Upper lobe of right lung (tissue), 1 donor: ENCODE results near the gene RILPL1. TPM values are rescaled to one million over a fixed set of nuclear protein-coding genes. Genes with fewer than 3 reads are reported as not detected.

Experiments used
- ATAC-seq: fragments of 200-7000 bp; cut with Tn5 transposase; one replicate; pipeline ENCODE4 v1.9.1; 2020; ENCODE audit warnings: mild to moderate bottlenecking, moderate library complexity
- DNase-seq: peaks from one replicate; pipeline ENCODE4 v3.0.0-alpha.2; 2020
- H3K27ac ChIP-seq: fragments of 200-600 bp; one replicate; pipeline ENCODE4 v1.8.0; 2022
- H3K27me3 ChIP-seq: fragments of 200-600 bp; one replicate; pipeline ENCODE4 v1.8.0; 2022; ENCODE audit warnings: mild to moderate bottlenecking
- H3K36me3 ChIP-seq: fragments of 200-600 bp; one replicate; pipeline ENCODE4 v1.8.0; 2022
- H3K4me1 ChIP-seq: fragments of 200-600 bp; one replicate; pipeline ENCODE4 v1.8.0; 2022
- H3K4me3 ChIP-seq: fragments of 200-600 bp; one replicate; pipeline ENCODE4 v1.8.0; 2022; ENCODE audit warnings: mild to moderate bottlenecking
- H3K9me3 ChIP-seq: fragments of 200-600 bp; one replicate; pipeline ENCODE4 v1.8.0; 2022
- intact Hi-C: fragments of 100-400 bp; cut with DNase I; formaldehyde crosslinking; loops from one replicate; pipeline ENCODE4 v1.11.0; 2022
- microRNA-seq: library from miRNA; unstranded; fragments of <30 nt; microRNA quantifications from one replicate; pipeline ENCODE4 v1.2.0, GENCODE V29; 2020; ENCODE audit warnings: borderline microRNAs expressed
- total RNA-seq: library from RNA; stranded (reverse); fragmentation: NEBNext Ultra II Directional; extraction: Animal tissue kit (Norgen Biotek cat#: 25700); gene quantifications from one replicate; pipeline ENCODE4 v1.2.1, GENCODE V29; 2021
- TF ChIP-seq, protein P1 (sequence below): fragments of 200-600 bp; IDR thresholded peaks from one replicate; pipeline ENCODE4 v1.8.0; 2022; ENCODE audit warnings: antibody characterized with exemption
- donor health status: DM: no; HTN: yes; CAD: no; lungs with severe emphysema.

Gene RILPL1
- total RNA-seq, 1 donor from 2014 or later: 17.9 TPM

DNA sequence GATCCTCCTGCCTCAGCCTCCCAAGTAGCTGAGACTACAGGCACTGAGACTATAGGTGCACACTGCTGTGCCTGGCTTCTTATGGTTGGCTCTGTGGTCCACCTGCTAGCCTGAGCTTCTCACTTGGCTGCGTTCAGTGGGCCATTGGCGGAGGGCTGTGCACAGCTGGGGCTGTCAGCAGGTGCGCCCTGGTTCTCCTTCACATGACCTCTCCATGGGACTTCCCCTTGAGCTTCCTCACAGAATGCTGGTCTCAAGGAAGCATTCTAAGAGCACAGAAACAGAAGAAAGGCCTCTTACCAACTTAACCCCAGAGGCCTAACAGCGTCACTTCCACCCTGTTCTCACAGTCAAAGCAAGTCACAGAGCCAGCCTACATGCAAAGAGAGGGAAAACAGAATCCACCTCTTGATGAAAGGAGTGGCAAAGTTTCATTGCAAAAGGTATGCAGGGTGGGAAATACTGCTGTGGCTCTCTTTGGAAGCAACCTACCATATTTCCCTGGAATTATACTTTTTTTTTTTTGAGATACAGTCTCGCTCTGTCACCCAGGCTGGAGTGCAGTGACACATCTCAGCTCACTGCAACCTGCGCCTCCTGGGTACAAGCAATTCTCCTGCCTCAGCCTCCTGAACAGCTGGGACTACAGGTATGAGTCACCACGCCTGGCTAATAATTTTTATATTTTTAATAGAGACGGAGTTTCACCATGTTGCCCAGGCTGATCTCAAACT, 106.3 kb downstream of the RILPL1 start:
- H3K27ac ChIP-seq: no peak overlapping the region
- H3K36me3 ChIP-seq: peaks cover 63% of the 10 kb centered on the region

DNA sequence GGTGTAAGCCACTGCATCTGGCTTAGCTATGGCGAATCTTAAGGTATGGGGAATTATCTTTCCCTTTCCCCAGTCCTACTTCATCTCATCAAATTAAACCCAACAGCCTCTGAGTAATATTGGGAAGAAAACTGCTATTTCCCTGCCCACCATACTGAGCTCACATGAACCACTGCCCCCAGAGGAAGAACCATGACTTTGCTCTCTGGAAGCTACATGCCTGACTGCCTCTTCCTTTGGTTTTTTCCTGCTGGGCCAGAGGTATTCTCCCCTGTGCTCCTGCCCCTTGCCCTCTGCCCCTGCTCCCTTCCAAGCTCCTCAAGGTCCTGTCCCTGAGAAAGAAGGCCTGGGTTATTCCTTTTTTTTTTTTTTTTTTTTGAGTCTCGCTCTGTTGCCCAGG, 112.2 kb downstream of the RILPL1 start:
- no peak overlapping the region for H3K4me3 ChIP-seq
- DNase-seq (no peak), ATAC-seq (no peak)
- no peak overlapping the region for H3K27ac ChIP-seq
- TF ChIP-seq, protein P1, sequence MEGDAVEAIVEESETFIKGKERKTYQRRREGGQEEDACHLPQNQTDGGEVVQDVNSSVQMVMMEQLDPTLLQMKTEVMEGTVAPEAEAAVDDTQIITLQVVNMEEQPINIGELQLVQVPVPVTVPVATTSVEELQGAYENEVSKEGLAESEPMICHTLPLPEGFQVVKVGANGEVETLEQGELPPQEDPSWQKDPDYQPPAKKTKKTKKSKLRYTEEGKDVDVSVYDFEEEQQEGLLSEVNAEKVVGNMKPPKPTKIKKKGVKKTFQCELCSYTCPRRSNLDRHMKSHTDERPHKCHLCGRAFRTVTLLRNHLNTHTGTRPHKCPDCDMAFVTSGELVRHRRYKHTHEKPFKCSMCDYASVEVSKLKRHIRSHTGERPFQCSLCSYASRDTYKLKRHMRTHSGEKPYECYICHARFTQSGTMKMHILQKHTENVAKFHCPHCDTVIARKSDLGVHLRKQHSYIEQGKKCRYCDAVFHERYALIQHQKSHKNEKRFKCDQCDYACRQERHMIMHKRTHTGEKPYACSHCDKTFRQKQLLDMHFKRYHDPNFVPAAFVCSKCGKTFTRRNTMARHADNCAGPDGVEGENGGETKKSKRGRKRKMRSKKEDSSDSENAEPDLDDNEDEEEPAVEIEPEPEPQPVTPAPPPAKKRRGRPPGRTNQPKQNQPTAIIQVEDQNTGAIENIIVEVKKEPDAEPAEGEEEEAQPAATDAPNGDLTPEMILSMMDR: no peak
- H3K27me3 ChIP-seq: no peaks in the 10 kb centered on the region
- H3K36me3 ChIP-seq: peaks cover 73% of the 10 kb centered on the region
- H3K9me3 ChIP-seq: no peaks in the 10 kb centered on the region
- intact Hi-C loops: no loop called here
- no peaks in the 10 kb centered on the region for H3K4me1 ChIP-seq

More for the DNA sequence above, 106.3 kb downstream of the RILPL1 start:
- ATAC-seq (no peak), DNase-seq (no peak)
- Histone ChIP-seq H3K9me3 (no peaks in the 10 kb centered on the region), H3K4me1 (peaks cover 9% of the 10 kb centered on the region), H3K27me3 (no peaks in the 10 kb centered on the region), H3K4me3 (no peak overlapping the region)
- TF ChIP-seq, protein P1: no peak
- intact Hi-C loops: no loop called here

Small RNA genes lying within 50 kb of the gene (microRNA-seq; reads per million reads assigned to microRNA genes)
- gene MIR3908: not detected

Other genes starting within 250 kb of the RILPL1 start
- 27.1 TPM for gene SBNO1, start 168.9 kb downstream of the RILPL1 start, total RNA-seq
- 38.8 TPM for gene KMT5A, start 149.6 kb downstream of the RILPL1 start, total RNA-seq
- gene RILPL2, start 97.0 kb downstream of the RILPL1 start, total RNA-seq: 15.1 TPM
- gene SNRNP35, start 75.6 kb downstream of the RILPL1 start, total RNA-seq: 20.4 TPM
- 200 TPM for gene TMED2, start 50.8 kb upstream of the RILPL1 start, total RNA-seq
- gene DDX55, start 68.4 kb upstream of the RILPL1 start, total RNA-seq: 20.2 TPM
- 40.0 TPM for gene EIF2B1, start 100.0 kb upstream of the RILPL1 start, total RNA-seq
- gene GTF2H3, start 100.1 kb upstream of the RILPL1 start, total RNA-seq: 21.8 TPM
- gene TCTN2, start 137.4 kb upstream of the RILPL1 start, total RNA-seq: 10.5 TPM
- 27.8 TPM for gene ATP6V0A2, start 178.6 kb upstream of the RILPL1 start, total RNA-seq
- 0.23 TPM for gene DNAH10, start 228.6 kb upstream of the RILPL1 start, total RNA-seq